Activated naive CD8-positive, alpha-beta T cell treated with anti-CD3 and anti-CD28 coated beads for 36 hours (primary cell): ENCODE results near the gene PPFIA2. TPM values are rescaled to one million over a fixed set of nuclear protein-coding genes. Genes with fewer than 3 reads are reported as not detected.
"Not testable (repeated sequence)": the region's sequence is repeated elsewhere in the genome, so short reads cannot be mapped to it uniquely, and the experiment has no call there.

Experiments used
- DNase-seq: peaks from one replicate; pipeline ENCODE4 v3.0.0; 2021
- H3K27ac Mint-ChIP-seq: one replicate; pipeline ENCODE4 v1.8.0; 2022; ENCODE audit warnings: mild to moderate bottlenecking, moderate library complexity, mixed read lengths
- H3K27me3 Mint-ChIP-seq: one replicate; pipeline ENCODE4 v1.8.0; 2022; ENCODE audit warnings: mild to moderate bottlenecking, mixed read lengths
- H3K36me3 Mint-ChIP-seq: one replicate; pipeline ENCODE4 v1.8.0; 2021; ENCODE audit warnings: mild to moderate bottlenecking, mixed read lengths
- H3K4me1 Mint-ChIP-seq: one replicate; pipeline ENCODE4 v1.8.0; 2021; ENCODE audit warnings: mixed read lengths
- H3K4me3 Mint-ChIP-seq: one replicate; pipeline ENCODE4 v1.8.0; 2022; ENCODE audit warnings: mild to moderate bottlenecking, moderate library complexity, mixed read lengths
- H3K9me3 Mint-ChIP-seq: one replicate; pipeline ENCODE4 v1.8.0; 2022; ENCODE audit warnings: mixed read lengths
- total RNA-seq, 2 experiments: library from RNA; stranded (reverse); gene quantifications; one replicate each; pipeline ENCODE4 v1.2.3, GENCODE V29; 2021

PPFIA2 gene
- total RNA-seq, 2 experiments from 2014 or later, result 0.41 to 0.42 TPM

- Mint-ChIP-seq H3K4me1 (no peaks in the 10 kb centered on the region), H3K4me3 (no peak overlapping the region), H3K9me3 (no peaks in the 10 kb centered on the region), H3K27me3 (no peaks in the 10 kb centered on the region), H3K36me3 (no peaks in the 10 kb centered on the region), H3K27ac (no peak overlapping the region)
- no peak for DNase-seq
Measured at GRCh38 chr12:81231574-81232368, 527.4 kb downstream of the PPFIA2 start.

GRCh38 chr12:81229759-81230158 is 529.4 kb downstream of the PPFIA2 start:
- Mint-ChIP-seq H3K4me3 (no peak overlapping the region), H3K27ac (no peak overlapping the region), H3K9me3 (no peaks in the 10 kb centered on the region), H3K4me1 (no peaks in the 10 kb centered on the region), H3K36me3 (no peaks in the 10 kb centered on the region), H3K27me3 (no peaks in the 10 kb centered on the region)
- DNase-seq, result no peak

GRCh38 chr12:81224626-81225025 is 534.5 kb downstream of the PPFIA2 start:
- Mint-ChIP-seq H3K9me3 (no peaks in the 10 kb centered on the region), H3K4me3 (no peak overlapping the region), H3K36me3 (no peaks in the 10 kb centered on the region), H3K27ac (no peak overlapping the region), H3K4me1 (no peaks in the 10 kb centered on the region), H3K27me3 (no peaks in the 10 kb centered on the region)
- DNase-seq, result no peak

GRCh38 chr12:81222846-81223592 is 536.1 kb downstream of the PPFIA2 start:
- no peak overlapping the region for H3K27ac Mint-ChIP-seq

GRCh38 chr12:81221681-81222080 is 537.5 kb downstream of the PPFIA2 start:
- Mint-ChIP-seq H3K4me3 (no peak overlapping the region), H3K27ac (no peak overlapping the region), H3K4me1 (no peaks in the 10 kb centered on the region), H3K27me3 (no peaks in the 10 kb centered on the region), H3K9me3 (no peaks in the 10 kb centered on the region), H3K36me3 (no peaks in the 10 kb centered on the region)
- no peak for DNase-seq

More at GRCh38 chr12:81222846-81223592, 536.1 kb downstream of the PPFIA2 start:
- DNase-seq, result no peak
- H3K9me3 Mint-ChIP-seq, result no peaks in the 10 kb centered on the region
- no peaks in the 10 kb centered on the region for H3K4me1 Mint-ChIP-seq
- no peaks in the 10 kb centered on the region for H3K27me3 Mint-ChIP-seq
- no peaks in the 10 kb centered on the region for H3K36me3 Mint-ChIP-seq
- no peak overlapping the region for H3K4me3 Mint-ChIP-seq

GRCh38 chr12:81216739-81217138 is 542.4 kb downstream of the PPFIA2 start:
- Mint-ChIP-seq H3K27ac (no peak overlapping the region), H3K4me1 (no peaks in the 10 kb centered on the region), H3K27me3 (no peaks in the 10 kb centered on the region), H3K36me3 (no peaks in the 10 kb centered on the region), H3K9me3 (no peaks in the 10 kb centered on the region), H3K4me3 (no peak overlapping the region)
- DNase-seq, result no peak

GRCh38 chr12:81212996-81213696 is 546.0 kb downstream of the PPFIA2 start:
- H3K9me3 Mint-ChIP-seq, result no peaks in the 10 kb centered on the region
- H3K4me1 Mint-ChIP-seq, result no peaks in the 10 kb centered on the region
- no peak for DNase-seq
- H3K36me3 Mint-ChIP-seq, result no peaks in the 10 kb centered on the region
- H3K4me3 Mint-ChIP-seq, result no peak overlapping the region
- H3K27ac Mint-ChIP-seq, result no peak overlapping the region
- no peaks in the 10 kb centered on the region for H3K27me3 Mint-ChIP-seq

GRCh38 chr12:81211306-81211705 is 547.8 kb downstream of the PPFIA2 start:
- Mint-ChIP-seq H3K9me3 (no peaks in the 10 kb centered on the region), H3K27me3 (no peaks in the 10 kb centered on the region), H3K36me3 (no peaks in the 10 kb centered on the region), H3K27ac (no peak overlapping the region), H3K4me3 (no peak overlapping the region), H3K4me1 (no peaks in the 10 kb centered on the region)
- DNase-seq, result no peak

GRCh38 chr12:81209772-81210225 is 549.4 kb downstream of the PPFIA2 start:
- not testable (repeated sequence) for H3K9me3 Mint-ChIP-seq, DNase-seq, H3K4me1 Mint-ChIP-seq, H3K36me3 Mint-ChIP-seq, H3K4me3 Mint-ChIP-seq, H3K27me3 Mint-ChIP-seq, H3K27ac Mint-ChIP-seq

- Mint-ChIP-seq H3K4me1 (no peaks in the 10 kb centered on the region), H3K4me3 (no peak overlapping the region), H3K36me3 (no peaks in the 10 kb centered on the region), H3K27ac (no peak overlapping the region), H3K9me3 (no peaks in the 10 kb centered on the region), H3K27me3 (no peaks in the 10 kb centered on the region)
- no peak for DNase-seq
Measured at GRCh38 chr12:81209012-81209411, 550.1 kb downstream of the PPFIA2 start.

GRCh38 chr12:81208187-81208911 is 550.8 kb downstream of the PPFIA2 start:
- DNase-seq, result no peak
- no peak overlapping the region for H3K4me3 Mint-ChIP-seq
- H3K27me3 Mint-ChIP-seq, result no peaks in the 10 kb centered on the region
- no peaks in the 10 kb centered on the region for H3K36me3 Mint-ChIP-seq
- no peaks in the 10 kb centered on the region for H3K4me1 Mint-ChIP-seq
- H3K9me3 Mint-ChIP-seq, result no peaks in the 10 kb centered on the region
- H3K27ac Mint-ChIP-seq, result no peak overlapping the region
